Endothelial cell of umbilical vein (primary cell): ENCODE measurements around the gene HIGD1A. TPM values are rescaled to one million over a fixed set of nuclear protein-coding genes. Genes with fewer than 3 reads are reported as not detected.

Source experiments
- BruUV-seq: library from RNA; stranded (reverse); fragments of 400-500 nt; replicated peaks from 2 replicates; lab custom pipeline; 2021; lab: Mats Ljungman, UMichigan
- CTCF ChIA-PET: fragments of 300-600, 350-600 bp; sonication (Branson Sonifier 250); formaldehyde crosslinking; loops from one replicate; lab custom pipeline; 2021; ENCODE audit warnings: antibody characterized with exemption, inconsistent platforms; lab: Charles Lee
- POLR2A ChIA-PET: fragments of 300-600, 350-600 bp; sonication (Branson Sonifier 250); formaldehyde crosslinking; loops from one replicate; lab custom pipeline; 2021; ENCODE audit warnings: antibody characterized with exemption, inconsistent platforms; lab: Charles Lee
- DNase-seq: peaks from one replicate; pipeline ENCODE4 v3.0.0-alpha.2; 2011; ENCODE audit warnings: low read depth, low spot score
- FAIRE-seq: peaks from 2 replicates; lab custom pipeline; 2011; peaks lifted over from hg19 to GRCh38; lab: Jason Lieb, UNC
- H2AFZ ChIP-seq: 2 replicates; pipeline ENCODE4 v1.6.0; 2012; ENCODE audit warnings: low read depth, low read length, control low read depth, inconsistent platforms
- H3K27ac ChIP-seq: 2 replicates; pipeline ENCODE4 v1.5.1; 2011; ENCODE audit warnings: low read depth, mild to moderate bottlenecking, control low read depth, low read length, moderate library complexity; ENCODE audit not compliant: insufficient read depth
- H3K27me3 ChIP-seq, 2 experiments: 2 replicates each; pipeline versions ENCODE4 v1.6.0 to v1.6.1; 2011; ENCODE audit warnings: low read length in 2 of 2, mixed read lengths in 1 of 2; ENCODE audit not compliant: control insufficient read depth in 2 of 2, insufficient read depth in 2 of 2
- H3K36me3 ChIP-seq, 2 experiments: 2 replicates in 1 of 2; 3 replicates in 1 of 2; pipeline ENCODE4 v1.5.1; 2011; ENCODE audit warnings: low read length in 2 of 2, mild to moderate bottlenecking in 1 of 2, moderate library complexity in 1 of 2; ENCODE audit not compliant: control insufficient read depth in 2 of 2, insufficient read depth in 2 of 2; ENCODE audit errors: extremely low read depth in 1 of 2
- H3K4me1 ChIP-seq: 3 replicates; pipeline ENCODE4 v1.5.1; 2011; ENCODE audit warnings: mild to moderate bottlenecking, low read length; ENCODE audit not compliant: control insufficient read depth, insufficient read depth; ENCODE audit errors: extremely low read depth
- H3K4me2 ChIP-seq: 2 replicates; pipeline ENCODE4 v1.6.1; 2011; ENCODE audit warnings: low read length, control low read depth, mixed read lengths; ENCODE audit not compliant: insufficient read depth
- H3K4me3 ChIP-seq, 3 experiments: fragments of 200-600 bp in 1 of 3; sonication (generic), shearing (Covaris generic) in 1 of 3; replicated peaks in 1 of 3; 2 replicates each; pipeline ENCODE4 v1.5.1; 2011 to 2016; ENCODE audit warnings: control low read depth in 3 of 3, low read length in 3 of 3, mild to moderate bottlenecking in 2 of 3, inconsistent platforms in 1 of 3, low read depth in 1 of 3, moderate library complexity in 1 of 3; ENCODE audit not compliant: insufficient read depth in 1 of 3
- H3K79me2 ChIP-seq: 2 replicates; pipeline ENCODE4 v1.6.0; 2012; ENCODE audit warnings: low read length, inconsistent platforms; ENCODE audit not compliant: control insufficient read depth, insufficient read depth
- H3K9ac ChIP-seq: replicated peaks from 2 replicates; pipeline ENCODE3; 2011; ENCODE audit warnings: low read length, control low read depth; ENCODE audit not compliant: insufficient read depth; ENCODE audit errors: extremely low read depth
- H3K9me1 ChIP-seq: replicated peaks from 3 replicates; pipeline ENCODE4 v1.6.0; 2011; ENCODE audit warnings: mild to moderate bottlenecking, low read length; ENCODE audit not compliant: control insufficient read depth, insufficient read depth; ENCODE audit errors: extremely low read depth
- H3K9me3 ChIP-seq: replicated peaks from 2 replicates; pipeline ENCODE4 v1.5.1; 2012; ENCODE audit warnings: low read length, inconsistent platforms; ENCODE audit not compliant: control insufficient read depth, insufficient read depth
- H4K20me1 ChIP-seq: replicated peaks from 2 replicates; pipeline ENCODE3; 2011; ENCODE audit warnings: mild to moderate bottlenecking, low read length; ENCODE audit not compliant: control insufficient read depth, insufficient read depth; ENCODE audit errors: extremely low read depth
- EZH2 ChIP-seq: IDR thresholded peaks from 2 replicates; pipeline ENCODE4 v1.6.1; 2012; ENCODE audit warnings: borderline replicate concordance, low read depth, mild to moderate bottlenecking, moderate library complexity, low read length, inconsistent platforms; ENCODE audit not compliant: severe bottlenecking
- FOS ChIP-seq: IDR thresholded peaks from 2 replicates; pipeline ENCODE4 v1.6.1; 2011; ENCODE audit warnings: mild to moderate bottlenecking, low read length, moderate library complexity, borderline replicate concordance; ENCODE audit not compliant: insufficient read depth
- JUN ChIP-seq: IDR thresholded peaks from 2 replicates; pipeline ENCODE4 v1.6.1; 2011; ENCODE audit warnings: borderline replicate concordance, low read depth; ENCODE audit not compliant: insufficient read length, insufficient read depth
- MYC ChIP-seq: IDR thresholded peaks from one replicate; pipeline ENCODE4 v1.6.1; 2011; ENCODE audit warnings: mild to moderate bottlenecking, low read depth, low read length
- POLR2A ChIP-seq: IDR thresholded peaks from 2 replicates; pipeline ENCODE4 v1.6.1; 2012; ENCODE audit warnings: low read depth, mild to moderate bottlenecking, control low read depth, low read length
- POLR2AphosphoS5 ChIP-seq: IDR thresholded peaks from 2 replicates; pipeline ENCODE4 v1.6.1; 2012; ENCODE audit warnings: low read depth, mild to moderate bottlenecking, control low read depth, low read length, moderate library complexity; ENCODE audit not compliant: insufficient read depth
- dilution Hi-C: fragments of 300-500 bp; cut with MboI; formaldehyde crosslinking; loops from one replicate; pipeline ENCODE4 v1.15.0; 2019; ENCODE audit warnings: low sequenced_read_pairs; ENCODE audit not compliant: extremely low pct_ligation_motif_present
- intact Hi-C: fragments of 100-400 bp; cut with micrococcal nuclease; formaldehyde crosslinking; loops from one replicate; pipeline ENCODE4 v1.10.0; 2022
- polyA plus RNA-seq, 4 experiments: library from polyadenylated mRNA; depleted of rRNA in 3 of 4; stranded (reverse) in 3 of 4; unstranded in 1 of 4; fragments of >200 nt; gene quantifications; 2 replicates each; pipeline versions ENCODE4 v1.2.1 to v1.2.3, GENCODE V29; 2011 to 2012; ENCODE audit warnings: missing spikeins in 1 of 4
- total RNA-seq: library from RNA; stranded (reverse); gene quantifications from 2 replicates; pipeline ENCODE4 v1.2.3, GENCODE V29; 2021

Gene HIGD1A
- total and polyA plus RNA-seq, 2 donors (not counting 3 experiments of a cell fraction or from before 2014, with no cell fraction given) = 59.5 to 68.9 TPM

GRCh38 chr3:42739401-42740158 lies 64.7 kb downstream of the HIGD1A start:
- no TSS peak for BruUV-seq
- no peaks in the 10 kb centered on the region for H3K9me1 ChIP-seq
- no peaks in the 10 kb centered on the region for H3K36me3 ChIP-seq
- CTCF ChIA-PET = interaction anchor here (1.6 kb wide), 1 partner anchor 10 kb away, joined by 3 read pairs; no protein-coding TSS in a partner anchor
- no peak overlapping the region for H2AFZ ChIP-seq
- H3K79me2 ChIP-seq = no peaks in the 10 kb centered on the region
- H3K9ac ChIP-seq = no peak overlapping the region
- no peaks in the 10 kb centered on the region for H3K9me3 ChIP-seq
- intact Hi-C loops (no loop called here), dilution Hi-C loops (no loop called here)
- no peaks in the 10 kb centered on the region for H3K27me3 ChIP-seq
- no peak overlapping the region for H3K4me2 ChIP-seq
- H3K4me1 ChIP-seq = no peaks in the 10 kb centered on the region
- FAIRE-seq (no peak), DNase-seq (no peak)
- no peak overlapping the region for H3K4me3 ChIP-seq
- POLR2A ChIA-PET = no interaction called here
- H3K27ac ChIP-seq = no peak overlapping the region
- TF ChIP-seq MYC (no peak), JUN (no peak), FOS (no peak), POLR2AphosphoS5 (no peak)
- H4K20me1 ChIP-seq = no peaks in the 10 kb centered on the region

- CTCF ChIA-PET = interaction anchor here (1.9 kb wide), 1 partner anchor 8 kb away, joined by 10 read pairs; no protein-coding TSS in a partner anchor
- BruUV-seq = no TSS peak
- dilution Hi-C loops (no loop called here), intact Hi-C loops (no loop called here)
- no peaks in the 10 kb centered on the region for H3K9me1 ChIP-seq
- H3K36me3 ChIP-seq = no peaks in the 10 kb centered on the region
- no peak overlapping the region for H3K27ac ChIP-seq
- POLR2A ChIA-PET = no interaction called here
- no peak overlapping the region for H3K4me2 ChIP-seq
- no peaks in the 10 kb centered on the region for H3K79me2 ChIP-seq
- DNase-seq (no peak), FAIRE-seq (no peak)
- TF ChIP-seq JUN (no peak), POLR2A (no peak), FOS (no peak), EZH2 (no peak)
- no peaks in the 10 kb centered on the region for H3K9me3 ChIP-seq
- H3K4me1 ChIP-seq = no peaks in the 10 kb centered on the region
- no peaks in the 10 kb centered on the region for H3K27me3 ChIP-seq
- H3K9ac ChIP-seq = no peak overlapping the region
- H4K20me1 ChIP-seq = no peaks in the 10 kb centered on the region
- H3K4me3 ChIP-seq = no peak overlapping the region
- no peak overlapping the region for H2AFZ ChIP-seq
Observed at GRCh38 chr3:42736531-42736930, 67.8 kb downstream of the HIGD1A start.
